Activated CD4-positive, alpha-beta T cell treated with anti-CD3 and anti-CD28 coated beads for 4 hours (primary cell): Measurements from ENCODE around the gene NSUN6.

Experiments used
- DNase-seq, 2 donors: peaks; one replicate each; pipeline ENCODE4 v3.0.0-alpha.2; 2020

NSUN6 gene

DNA sequence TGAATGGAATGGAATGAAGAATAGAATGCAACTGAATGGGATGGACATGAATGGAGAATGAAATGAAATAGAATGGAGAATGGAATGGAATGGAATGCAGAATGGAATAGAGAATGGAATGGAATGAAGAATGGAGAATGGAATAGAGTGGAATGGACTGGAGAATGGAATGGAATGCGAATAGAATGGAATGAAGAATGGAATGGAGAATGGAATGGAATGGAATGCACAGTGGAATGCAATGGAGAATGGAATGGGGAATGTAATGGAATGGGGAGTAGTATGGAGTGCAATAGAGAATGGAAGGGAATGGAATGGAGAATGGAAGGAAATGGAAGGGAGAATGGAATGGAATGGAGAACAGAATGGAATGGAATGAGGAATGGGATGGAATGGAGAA is 93.4 kb downstream of the NSUN6 start:
- DNase-seq: no peak

DNA sequence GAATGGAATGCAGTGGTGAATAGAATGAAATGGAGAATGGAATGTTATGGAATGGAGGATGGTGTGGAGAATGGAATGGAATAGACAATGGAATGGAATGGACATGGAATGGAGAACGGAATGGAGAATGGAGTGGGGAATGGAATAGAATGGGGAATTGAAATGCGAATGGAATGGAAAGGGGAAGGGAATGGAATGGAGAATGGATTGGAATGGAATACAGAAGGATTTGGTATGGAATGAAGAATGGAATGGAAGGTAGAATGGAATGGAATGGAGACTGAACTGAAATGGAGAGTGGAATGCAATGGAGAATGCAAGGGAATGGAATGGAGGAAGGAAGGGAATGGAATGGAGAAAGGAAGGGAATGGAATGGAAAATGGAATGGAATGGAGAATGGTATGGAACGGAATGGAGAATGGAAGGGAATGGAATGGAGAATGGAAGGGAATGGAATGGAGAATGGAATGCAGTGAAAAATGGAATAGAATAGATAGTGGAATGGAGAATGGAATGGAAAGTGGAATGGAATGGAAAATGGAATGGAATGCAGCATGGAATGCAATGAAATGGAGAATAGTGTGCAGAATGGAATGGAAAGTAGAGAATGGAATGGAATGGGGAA is 94.8 kb downstream of the NSUN6 start:
- DNase-seq: no peak

- no peak for DNase-seq
These were observed 96.9 kb downstream of the NSUN6 start for GRCh38 chr10:18554479-18554878.

GRCh38 chr10:18551473-18551872 is 99.9 kb downstream of the NSUN6 start:
- DNase-seq: no peak

GRCh38 chr10:18549105-18549504 is 102.3 kb downstream of the NSUN6 start:
- DNase-seq: no peak

GRCh38 chr10:18545621-18546305 is 105.6 kb downstream of the NSUN6 start:
- no peak for DNase-seq

DNA sequence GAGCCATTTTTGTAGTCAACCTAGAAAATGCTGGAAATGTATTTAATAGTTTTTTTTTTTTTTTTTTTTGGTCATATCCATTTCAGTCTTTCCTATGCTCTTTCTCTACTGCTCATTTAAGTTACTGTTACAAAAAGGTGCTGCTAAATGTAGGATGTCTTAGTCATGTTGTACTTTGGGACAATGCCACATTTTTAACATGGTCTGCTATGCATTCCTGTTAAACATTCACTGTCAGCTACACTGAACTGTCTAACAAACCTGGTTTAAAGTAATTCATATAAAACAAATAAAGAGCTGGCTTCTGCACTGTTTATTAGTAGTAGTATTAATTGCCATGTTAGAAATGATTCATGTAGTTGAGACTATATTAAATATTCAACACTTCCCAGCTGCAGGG is 108.6 kb downstream of the NSUN6 start:
- no peak for DNase-seq

DNA sequence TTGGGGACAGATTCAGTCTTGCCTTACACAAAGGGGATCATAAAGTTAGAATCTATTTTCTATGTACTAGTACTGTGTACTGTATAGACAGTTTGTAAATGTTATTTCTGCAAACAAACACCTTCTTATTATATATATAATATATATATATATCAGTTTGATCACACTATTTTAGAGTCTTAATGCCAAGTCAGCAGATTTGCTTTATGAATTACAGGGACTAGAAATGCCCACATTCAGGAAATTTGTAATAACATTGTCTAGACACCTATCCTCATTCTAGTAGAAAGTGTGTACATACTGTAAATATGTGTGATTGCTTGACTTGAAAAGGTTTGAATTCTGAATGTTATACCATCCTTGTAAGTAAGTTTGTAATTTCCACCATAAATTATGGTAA is 111.2 kb downstream of the NSUN6 start:
- DNase-seq: no peak

DNA sequence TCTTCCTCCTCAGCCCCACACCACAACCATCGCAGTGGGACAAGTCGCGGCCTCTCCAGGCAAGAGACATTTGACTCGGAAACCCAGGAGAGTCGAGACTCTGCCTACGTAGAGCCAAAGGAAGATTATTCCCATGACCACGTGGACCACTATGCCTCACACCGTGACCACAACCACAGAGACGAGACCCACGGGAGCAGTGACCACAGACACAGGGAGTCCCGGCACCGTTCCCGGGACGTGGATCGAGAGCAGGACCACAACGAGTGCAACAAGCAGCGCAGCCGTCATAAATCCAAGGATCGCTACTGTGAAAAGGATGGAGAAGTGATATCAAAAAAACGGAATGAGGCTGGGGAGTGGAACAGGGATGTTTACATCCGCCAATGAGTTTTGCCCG is 112.1 kb downstream of the NSUN6 start:
- DNase-seq: no peak

DNA sequence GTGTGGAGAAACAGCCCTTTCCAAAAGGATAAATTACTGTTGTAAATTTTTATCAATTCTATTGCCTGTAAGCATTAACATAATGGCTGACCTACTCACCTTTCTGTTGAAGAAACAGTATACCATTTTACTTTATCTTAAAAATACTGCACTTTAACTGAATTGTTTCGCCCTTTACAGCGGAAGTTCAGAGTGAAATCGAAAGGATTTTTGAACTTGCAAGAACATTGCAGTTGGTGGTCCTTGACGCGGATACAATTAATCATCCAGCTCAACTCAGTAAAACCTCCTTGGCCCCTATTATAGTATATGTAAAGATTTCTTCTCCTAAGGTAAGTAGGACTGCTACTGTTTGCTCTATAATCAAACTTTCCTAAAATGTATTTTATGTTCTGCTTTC is 117.5 kb downstream of the NSUN6 start:
- DNase-seq: no peak

- no peak for DNase-seq
These were observed 118.4 kb downstream of the NSUN6 start for GRCh38 chr10:18532881-18533535.

- no peak for DNase-seq
These were observed 123.1 kb downstream of the NSUN6 start for GRCh38 chr10:18528292-18528691.

DNA sequence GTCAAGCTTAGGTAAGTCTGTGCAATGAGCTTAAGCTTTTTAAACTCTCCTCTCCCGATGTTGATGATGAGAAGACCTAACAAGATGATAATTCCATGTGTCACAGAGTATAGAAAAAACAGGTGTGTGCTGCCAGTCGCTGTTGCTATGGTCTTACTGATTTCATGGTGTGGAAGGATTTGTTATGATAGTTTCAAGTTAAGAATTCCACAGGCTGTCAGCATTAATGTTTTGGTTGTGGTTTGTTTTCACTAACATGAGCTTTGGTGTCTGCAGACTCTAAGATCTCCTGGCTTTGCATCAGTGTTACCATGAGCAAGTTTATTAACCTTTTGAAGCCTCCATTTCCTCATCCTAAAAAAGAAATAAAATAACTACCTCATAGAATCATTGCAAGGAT is 123.7 kb downstream of the NSUN6 start:
- DNase-seq: no peak

DNA sequence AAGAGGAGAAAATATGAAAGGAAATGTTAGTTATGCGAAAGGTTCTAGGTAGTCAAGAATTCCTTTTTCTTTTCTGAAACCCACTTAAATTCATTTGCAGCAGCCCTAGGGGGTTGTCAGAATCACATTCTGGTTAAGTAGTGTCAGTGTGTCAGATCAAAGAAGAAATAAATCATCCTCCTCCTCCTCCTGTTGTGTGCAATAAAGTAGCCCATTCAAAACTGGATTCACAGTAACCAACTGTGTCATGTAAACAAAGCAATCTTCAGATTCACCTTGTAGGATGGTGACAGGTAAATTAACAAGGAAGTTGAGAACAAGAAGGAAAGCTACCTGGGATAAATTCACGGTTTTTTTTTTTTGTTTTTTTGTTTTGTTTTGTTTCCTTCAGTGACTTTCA is 127.5 kb downstream of the NSUN6 start:
- no peak for DNase-seq

DNA sequence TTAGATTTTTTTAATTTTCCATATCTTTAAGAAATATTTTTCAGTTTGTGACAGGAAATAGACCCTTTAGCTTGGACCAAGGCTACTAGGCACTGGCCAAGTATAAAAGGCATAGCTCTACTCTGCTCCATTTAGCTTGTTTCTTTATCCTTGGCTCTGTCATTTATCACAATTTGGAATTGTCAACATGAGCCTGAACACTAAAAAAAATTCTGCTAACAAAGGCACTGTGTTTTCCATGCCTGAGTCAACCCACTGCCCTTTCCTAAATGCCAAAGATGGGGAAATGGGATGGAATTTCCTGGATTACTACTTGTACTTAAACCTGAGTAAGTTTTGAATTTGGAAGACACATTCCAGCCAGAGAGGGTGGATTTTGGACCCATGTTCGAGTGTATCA is 128.4 kb downstream of the NSUN6 start:
- DNase-seq: no peak

- no peak for DNase-seq
These were observed 134.5 kb downstream of the NSUN6 start for GRCh38 chr10:18516851-18517250.

- DNase-seq: no peak
These were observed 136.8 kb downstream of the NSUN6 start for GRCh38 chr10:18514537-18514936.

DNA sequence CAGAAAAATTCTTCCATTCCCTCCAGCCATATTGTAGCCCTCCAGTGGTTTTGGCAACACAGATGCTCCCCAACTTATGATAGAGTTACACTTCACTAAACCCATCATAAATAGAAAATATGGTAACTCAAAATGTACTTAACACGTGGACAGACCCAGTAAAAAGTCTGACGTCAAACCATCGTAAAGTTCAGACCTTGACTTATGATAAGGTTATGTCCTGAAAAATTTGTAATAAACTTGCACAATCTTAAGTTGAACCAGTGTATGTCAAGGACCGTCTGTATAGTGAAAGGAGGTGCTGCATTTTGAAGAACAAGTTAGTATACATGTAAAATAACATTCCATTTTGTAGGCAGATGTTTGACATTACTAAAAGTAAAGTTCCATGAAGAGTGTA is 142.8 kb downstream of the NSUN6 start:
- DNase-seq: no peak

DNA sequence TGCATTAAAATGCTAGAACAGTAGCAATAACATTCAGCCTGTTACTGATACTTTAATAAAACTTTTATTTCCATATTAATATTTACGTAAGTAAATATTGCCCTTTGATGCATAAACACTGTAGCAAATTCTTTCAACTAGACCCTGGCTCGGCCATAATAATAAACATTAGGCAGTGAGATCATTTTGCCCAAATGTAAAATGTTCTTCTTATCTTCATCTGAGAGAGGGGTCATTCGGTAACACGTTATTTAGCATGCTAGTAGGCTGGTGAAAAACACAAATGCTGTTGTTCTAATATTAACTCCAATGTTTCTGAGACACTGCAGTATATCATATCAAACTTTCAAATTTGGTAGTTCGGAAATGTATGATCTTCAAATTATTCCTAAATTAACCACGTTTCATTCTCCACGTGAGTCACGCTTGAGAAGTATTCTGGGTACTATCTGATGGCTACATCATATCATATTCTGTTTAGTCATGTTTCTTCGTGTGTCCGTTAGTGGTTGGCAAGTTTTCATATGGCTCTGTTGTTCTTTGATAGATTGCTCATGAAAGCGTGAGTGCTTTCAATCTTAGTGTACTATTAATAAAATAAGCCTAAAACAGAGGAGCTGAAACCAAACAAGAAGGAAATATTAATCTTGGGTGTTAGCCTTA is 145.8 kb downstream of the NSUN6 start:
- DNase-seq: no peak

DNA sequence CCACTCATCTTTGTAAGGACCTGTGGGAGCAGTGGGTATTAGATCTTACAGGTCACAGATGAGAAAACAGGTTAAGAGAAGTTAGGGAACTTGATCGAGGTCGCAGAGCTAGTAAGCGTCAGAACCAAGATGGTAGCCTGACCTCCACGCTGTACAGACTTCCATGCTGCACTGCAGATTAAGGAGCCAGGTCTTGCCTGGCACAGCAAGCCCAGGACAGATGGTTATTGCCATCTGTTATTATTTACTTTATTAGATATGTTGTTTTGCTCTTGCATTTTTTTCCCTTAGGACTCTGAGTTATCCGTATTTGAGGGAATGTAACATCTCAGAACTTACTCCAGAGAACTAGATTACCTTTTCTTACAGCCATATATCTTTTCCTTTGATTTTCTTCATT is 147.2 kb downstream of the NSUN6 start:
- no peak for DNase-seq

DNA sequence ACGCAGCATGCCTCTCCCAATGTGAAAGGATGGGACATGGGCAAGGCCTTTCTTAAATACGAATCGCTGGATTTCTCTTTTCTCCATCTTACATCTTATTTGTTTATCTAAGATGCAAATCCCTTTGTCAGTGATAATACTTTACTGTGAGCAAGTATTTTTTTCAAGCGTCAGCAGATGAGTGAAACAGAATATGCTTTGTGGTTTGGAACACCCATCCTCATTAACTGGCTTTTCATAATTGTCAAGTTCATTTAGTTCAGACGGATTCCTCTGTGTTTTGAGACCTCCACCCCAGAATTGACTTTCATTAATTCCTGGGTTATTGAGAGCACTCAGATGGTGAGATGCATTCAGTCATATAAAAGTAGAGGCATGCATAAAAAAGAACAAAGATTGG is 149.8 kb downstream of the NSUN6 start:
- DNase-seq: no peak

DNA sequence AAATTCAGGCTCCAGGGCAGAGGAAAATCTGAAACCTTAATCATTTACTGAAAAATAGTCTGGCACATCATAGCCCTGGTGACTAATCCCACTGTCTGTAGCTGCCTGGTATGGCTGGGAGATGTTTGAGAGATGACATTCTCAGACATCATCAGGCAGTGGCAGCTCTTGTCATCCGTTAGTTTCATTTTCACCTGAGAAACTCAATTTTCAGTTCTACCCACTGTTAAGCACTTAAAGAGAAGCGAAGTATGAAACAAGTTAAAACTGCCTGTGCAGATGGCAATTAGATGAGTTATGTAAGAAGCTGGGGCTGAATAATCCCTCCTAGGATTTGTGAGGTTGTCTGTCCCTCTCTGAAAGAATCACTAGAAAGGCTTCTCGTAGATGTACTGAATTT is 150.2 kb downstream of the NSUN6 start:
- no peak for DNase-seq

DNA sequence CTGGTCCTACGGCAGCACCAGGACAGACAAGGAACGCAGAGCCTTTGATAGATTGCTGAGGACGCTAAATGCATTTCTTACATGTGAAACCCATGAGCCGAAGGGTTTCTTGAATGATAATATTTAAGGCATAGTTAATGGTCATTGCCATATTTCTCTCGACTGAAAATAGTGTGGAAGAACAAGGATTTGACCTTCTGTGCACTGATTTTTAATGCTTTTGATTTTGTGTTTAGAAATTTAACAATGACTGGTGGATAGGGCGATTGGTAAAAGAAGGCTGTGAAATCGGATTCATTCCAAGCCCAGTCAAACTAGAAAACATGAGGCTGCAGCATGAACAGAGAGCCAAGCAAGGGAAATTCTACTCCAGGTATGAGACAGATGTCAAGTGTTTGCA is 150.8 kb downstream of the NSUN6 start:
- no peak for DNase-seq

DNA sequence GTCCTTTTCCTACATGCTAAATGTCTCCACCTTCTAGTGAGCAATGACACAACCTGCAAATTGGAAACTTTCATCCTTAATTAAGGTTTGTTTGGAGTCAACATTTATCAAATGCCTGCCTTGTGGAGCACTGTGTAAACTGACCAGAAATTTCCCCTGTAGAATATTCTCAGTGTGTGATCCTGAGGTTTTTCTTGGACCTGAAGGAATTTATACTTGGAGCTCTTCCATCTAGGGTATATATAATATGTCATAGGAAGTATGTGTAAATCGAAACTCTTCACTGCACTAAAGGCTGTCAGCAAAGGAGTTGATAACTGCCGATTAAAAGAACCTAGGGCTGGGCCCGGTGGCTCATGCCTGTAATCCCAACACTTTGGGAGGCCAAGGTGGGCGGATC is 152.4 kb downstream of the NSUN6 start:
- DNase-seq: no peak
